Measurements from ENCODE around the gene SPINT1. TPM values are rescaled to one million over a fixed set of nuclear protein-coding genes. Genes with fewer than 3 reads are reported as not detected.
A peak's percentile ranks its signal among the peaks of the same experiment; 100 is the strongest.

The SPINT1 gene
- total and polyA plus RNA-seq, 2 of the 13 experiments (the other 11 are each of a cell fraction or from before 2014, with no cell fraction given): 0.49 to 2.5 TPM

- TF ChIP-seq USF2 (IDR thresholded peaks at IDR 0.05; ENCODE audit: low read depth, low read length) (no peak), USF2 (CRISPR knock-in tag; IDR thresholded peaks at IDR 0.05; ENCODE audit: borderline replicate concordance) (no peak), PAXIP1 (CRISPR knock-in tag; conservative IDR thresholded peaks at IDR 0.05) (0 out of 2 replicates have a peak, but pooled peaks have one; percentile 29), MAFG (CRISPR knock-in tag; IDR thresholded peaks at IDR 0.05) (no peak), SAP130 (CRISPR knock-in tag; IDR thresholded peaks at IDR 0.05; ENCODE audit: low read depth) (0 out of 2 replicates have a peak, but pooled peaks have one; percentile 20), SP5 (CRISPR knock-in tag; IDR thresholded peaks at IDR 0.05; ENCODE audit: borderline replicate concordance, low read depth) (peak; percentile 84), FOSL2 (CRISPR knock-in tag; IDR thresholded peaks at IDR 0.05) (no peak), ZNF281 (CRISPR knock-in tag; IDR thresholded peaks at IDR 0.05; ENCODE audit: borderline replicate concordance) (peak; percentile 74; the same call in 1 of the 2 replicates), FOXP4 (CRISPR knock-in tag; IDR thresholded peaks at IDR 0.05) (peak; percentile 30; the same call in 1 of the 2 replicates), CREM (IDR thresholded peaks at IDR 0.05) (no peak), CREM (CRISPR knock-in tag; IDR thresholded peaks at IDR 0.05) (no peak), ZNF800 (CRISPR knock-in tag; IDR thresholded peaks at IDR 0.05) (no peak), TBX2 (CRISPR knock-in tag; IDR thresholded peaks at IDR 0.05; ENCODE audit: borderline replicate concordance) (peak; percentile 42; the same call in 1 of the 2 replicates), WIZ (CRISPR knock-in tag; IDR thresholded peaks at IDR 0.05) (no peak), JUNB (CRISPR knock-in tag; IDR thresholded peaks at IDR 0.05; ENCODE audit: borderline replicate concordance) (no peak), HMG20B (CRISPR knock-in tag; conservative IDR thresholded peaks at IDR 0.05) (no peak), ZNF780A (CRISPR knock-in tag; IDR thresholded peaks at IDR 0.05) (no peak)
Measured at GRCh38 chr15:40847223-40847961, 3.5 kb downstream of the SPINT1 start (continued).
